Dermis microvascular lymphatic vessel endothelial cell (primary cell): ENCODE data around the gene CATSPER3. TPM values are rescaled to one million over a fixed set of nuclear protein-coding genes. Genes with fewer than 3 reads are reported as not detected.

Experiments
- DNase-seq, 2 donors: peaks; one replicate each; pipeline versions ENCODE4 v3.0.0 to v3.0.0-alpha.2; 2010; ENCODE audit warnings: low read depth in 2 of 2
- total RNA-seq: library from RNA; depleted of rRNA; stranded (reverse); fragments of >200 nt; gene quantifications from 2 replicates; pipeline ENCODE4 v1.2.1, GENCODE V29; 2014

The CATSPER3 gene
- total RNA-seq, 1 donor from 2014 or later: under 0.01 TPM

- DNase-seq: no peak
Measured at GRCh38 chr5:135040333-135041144, 72.8 kb downstream of the CATSPER3 start.

DNA sequence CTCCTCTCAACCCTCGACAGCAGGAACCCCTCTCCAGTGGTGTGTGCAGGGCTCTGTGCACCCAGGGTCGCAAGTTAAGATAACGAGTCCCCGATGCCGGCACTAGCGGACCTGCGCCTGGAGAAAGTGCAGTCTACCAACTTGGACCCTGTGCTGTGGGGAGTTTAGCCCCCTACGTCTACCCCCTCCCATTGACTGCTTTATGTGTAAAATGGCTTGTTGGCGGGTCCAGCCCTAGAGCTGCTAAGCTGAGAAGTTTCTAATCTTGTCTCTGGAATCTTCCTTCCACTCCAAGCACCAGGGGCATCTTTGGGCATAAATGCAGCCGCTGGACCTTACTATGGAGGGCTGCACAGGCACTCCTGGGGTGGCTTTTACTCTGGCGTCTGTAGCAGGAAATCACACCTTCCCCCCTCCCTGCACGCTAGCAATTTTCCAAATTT lies 73.5 kb downstream of the CATSPER3 start:
- no peak for DNase-seq

DNA sequence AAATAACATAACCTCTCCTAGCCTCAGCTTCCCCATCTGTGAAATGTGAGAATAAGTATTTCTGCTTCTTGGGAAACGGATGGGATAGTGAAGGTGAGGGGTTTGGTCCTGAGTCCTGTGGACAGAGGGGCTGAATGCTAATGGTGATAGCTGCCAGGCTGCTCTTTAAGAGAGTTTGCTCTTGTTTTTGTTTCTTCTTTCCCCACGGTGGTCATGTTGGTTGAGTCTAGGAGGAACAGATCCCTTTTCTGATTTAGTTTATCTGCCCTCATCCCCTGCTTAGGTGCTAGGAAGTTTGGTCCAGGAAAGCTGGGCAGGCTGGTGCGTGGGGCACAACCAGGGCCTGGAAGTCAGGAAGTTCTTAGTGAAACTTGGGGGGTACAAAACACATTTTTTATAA lies 74.0 kb downstream of the CATSPER3 start:
- DNase-seq: no peak

DNA sequence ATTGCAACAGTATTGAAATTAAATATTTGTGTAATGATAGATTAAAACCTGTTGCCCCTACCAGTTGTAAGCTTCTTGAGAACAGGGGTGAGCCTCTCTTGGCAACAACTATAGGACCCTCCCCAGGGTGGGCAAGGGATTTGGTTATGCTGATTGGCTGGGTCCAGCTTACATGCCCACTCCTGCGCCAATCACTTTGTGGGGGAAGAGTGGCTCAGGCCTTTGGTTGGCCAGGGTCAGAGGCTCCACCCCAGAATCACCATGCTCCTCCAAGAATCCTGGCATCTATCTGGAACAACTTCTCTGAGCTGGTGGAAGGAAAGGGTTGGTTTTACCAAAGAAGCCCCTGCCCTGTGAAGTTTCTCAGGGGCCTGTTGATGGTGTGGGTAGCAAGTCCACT lies 74.9 kb downstream of the CATSPER3 start:
- no peak for DNase-seq

- DNase-seq: no peak
Measured at GRCh38 chr5:135045488-135045887, 77.8 kb downstream of the CATSPER3 start.

DNA sequence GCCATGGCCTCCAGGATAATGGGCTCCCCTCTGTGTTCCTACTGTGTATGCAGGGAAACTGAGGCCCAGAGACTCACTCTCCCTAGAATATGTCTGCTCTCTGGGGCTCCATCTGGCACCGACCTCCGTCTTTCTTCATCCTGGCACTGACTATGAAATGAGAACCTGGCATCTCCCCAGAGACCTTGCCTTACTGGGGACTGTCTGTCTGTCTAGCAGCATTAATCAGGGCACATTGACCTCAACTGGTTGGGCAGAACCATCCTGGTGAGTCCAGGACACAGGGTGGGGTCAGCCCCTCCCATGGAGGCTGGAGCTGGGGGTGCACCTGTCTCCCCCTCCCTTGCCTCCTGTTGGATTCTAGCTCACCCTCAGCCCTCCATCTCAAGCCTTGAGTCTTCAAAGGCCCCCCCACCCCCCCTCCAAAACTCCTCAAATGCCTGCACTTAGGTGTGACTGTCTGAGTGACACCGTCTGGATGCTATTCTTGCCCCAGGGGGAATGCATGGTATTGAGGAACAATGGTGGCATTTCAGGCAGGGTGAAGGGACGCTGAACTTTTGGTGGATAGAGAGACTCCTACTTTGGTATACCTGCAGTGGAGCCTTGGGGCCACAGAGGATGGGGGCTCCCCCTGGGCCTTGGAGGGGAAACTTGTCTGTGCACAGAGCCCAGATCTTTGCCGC lies 79.1 kb downstream of the CATSPER3 start:
- DNase-seq: no peak

DNA sequence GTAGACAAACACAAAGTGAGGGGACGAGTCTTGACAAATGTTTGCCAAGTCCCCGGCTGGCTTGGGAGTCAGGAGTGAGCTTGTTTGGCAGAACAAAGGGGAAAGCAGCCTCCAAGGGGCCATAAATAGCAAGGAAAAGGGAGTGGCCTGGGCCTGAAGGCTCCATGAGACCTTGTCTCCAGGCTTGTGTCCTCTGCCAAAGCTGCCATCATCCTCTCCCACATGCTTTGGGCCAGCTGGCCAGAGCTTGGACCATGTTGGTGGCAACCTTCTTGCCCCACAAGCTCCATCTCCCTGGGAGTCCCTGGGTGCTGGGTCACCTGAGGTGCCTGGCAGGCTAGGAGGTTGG lies 79.6 kb downstream of the CATSPER3 start:
- DNase-seq: no peak

GRCh38 chr5:135048286-135048685 lies 80.6 kb downstream of the CATSPER3 start:
- DNase-seq: no peak

DNA sequence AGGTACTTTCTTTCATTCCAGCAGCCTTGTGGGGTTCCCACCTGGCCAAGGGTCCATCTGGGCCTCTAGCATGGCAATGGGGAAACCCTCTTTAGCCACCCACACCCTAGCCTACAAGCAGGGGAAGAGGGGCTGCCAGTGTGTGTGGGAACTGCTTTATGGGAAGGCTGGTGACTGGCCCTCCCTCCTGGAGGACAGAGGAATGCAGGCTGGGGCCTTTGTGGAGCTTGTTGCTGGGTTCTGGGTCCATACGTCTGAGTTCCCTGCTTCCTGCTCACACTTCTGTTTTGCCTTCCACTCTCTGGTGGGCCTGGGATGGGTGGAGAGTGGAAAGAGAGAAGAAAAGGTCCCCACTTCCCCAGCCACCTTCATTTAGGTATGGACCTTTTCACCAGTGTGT lies 81.2 kb downstream of the CATSPER3 start:
- DNase-seq: no peak

GRCh38 chr5:135050244-135050767 lies 82.6 kb downstream of the CATSPER3 start:
- DNase-seq: no peak

DNA sequence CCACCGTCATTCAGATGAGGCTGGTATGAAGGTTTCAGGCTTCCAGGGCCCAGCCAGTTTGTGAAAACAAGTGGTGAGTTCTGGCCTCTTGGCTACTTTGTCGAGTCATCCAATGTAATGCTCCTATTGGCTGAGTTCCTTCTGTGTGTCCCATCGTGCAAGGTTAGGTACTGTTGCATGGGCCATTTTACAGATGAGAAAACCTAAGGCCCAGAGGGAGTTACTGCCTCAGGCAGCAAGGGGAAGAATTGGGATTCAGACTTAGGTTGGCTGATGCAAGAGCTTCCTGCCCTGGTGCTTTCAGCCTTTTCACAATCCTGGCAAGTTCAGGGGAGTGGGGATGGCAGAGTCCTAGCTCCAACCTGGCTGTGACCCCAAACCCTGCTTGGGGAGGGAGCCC lies 83.7 kb downstream of the CATSPER3 start:
- DNase-seq: no peak

DNA sequence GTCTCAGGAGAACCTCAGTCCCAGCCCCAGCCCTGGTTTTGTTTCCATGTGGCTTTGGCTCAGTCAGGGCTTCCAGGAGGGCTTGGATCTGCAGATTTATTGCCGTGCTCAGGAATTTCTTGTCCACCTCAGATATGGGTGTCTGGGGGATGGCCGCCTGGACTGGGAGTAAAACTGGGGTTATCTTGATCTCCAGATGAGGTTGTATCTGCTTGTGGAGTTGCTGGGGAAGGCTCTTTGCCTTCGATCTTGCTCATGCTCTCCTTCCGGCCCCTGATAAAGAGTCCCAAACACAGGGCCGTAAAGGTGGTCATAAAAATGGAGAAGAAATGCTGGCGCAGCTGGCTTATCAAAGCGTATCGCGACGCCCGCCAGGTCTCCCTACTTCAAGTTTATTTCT lies 84.2 kb downstream of the CATSPER3 start:
- no peak for DNase-seq

GRCh38 chr5:135052511-135053145 lies 84.9 kb downstream of the CATSPER3 start:
- DNase-seq: no peak

DNA sequence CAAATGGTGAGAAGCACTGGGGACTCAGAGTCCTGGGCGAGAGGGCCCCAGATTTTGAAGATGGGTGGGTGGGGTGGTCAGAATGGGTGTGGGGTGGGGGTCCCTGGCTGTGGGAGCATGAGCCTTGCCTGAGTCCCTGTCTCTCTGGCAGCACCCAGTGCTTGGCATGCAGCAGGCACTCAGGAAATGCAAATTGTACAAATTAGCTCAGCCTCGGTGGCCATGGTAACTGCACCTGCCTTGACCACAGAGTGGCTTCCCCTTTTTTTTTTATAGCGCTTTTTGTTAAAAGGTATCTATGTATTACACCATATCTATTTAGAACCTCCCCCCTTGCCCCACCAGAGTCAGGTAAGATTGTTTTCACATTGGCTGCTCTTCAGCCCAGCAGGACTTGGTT lies 85.6 kb downstream of the CATSPER3 start:
- DNase-seq: no peak

- no peak for DNase-seq
Measured at GRCh38 chr5:135053989-135054388, 86.3 kb downstream of the CATSPER3 start.

- DNase-seq: no peak
Measured at GRCh38 chr5:135054546-135054945, 86.8 kb downstream of the CATSPER3 start.

DNA sequence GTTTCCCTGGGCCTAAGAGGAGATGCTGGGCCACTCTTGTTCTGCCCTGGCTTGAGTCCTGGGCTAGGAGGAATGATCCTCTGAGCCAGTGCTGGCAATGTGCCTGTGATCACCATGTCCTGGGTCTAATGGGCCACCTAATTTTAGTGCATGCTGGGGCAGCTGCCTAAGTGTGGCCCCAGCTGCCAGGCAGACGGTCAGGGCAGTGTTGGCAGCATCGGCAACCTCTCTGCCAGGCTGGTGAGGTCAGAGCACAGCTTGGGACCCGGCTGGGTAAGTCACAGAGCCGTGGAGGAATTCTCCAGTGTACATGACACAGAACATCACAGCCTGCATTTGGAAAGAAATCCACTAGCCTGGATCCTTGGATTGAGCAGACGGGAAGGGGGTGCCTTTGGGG lies 87.7 kb downstream of the CATSPER3 start:
- DNase-seq: no peak

DNA sequence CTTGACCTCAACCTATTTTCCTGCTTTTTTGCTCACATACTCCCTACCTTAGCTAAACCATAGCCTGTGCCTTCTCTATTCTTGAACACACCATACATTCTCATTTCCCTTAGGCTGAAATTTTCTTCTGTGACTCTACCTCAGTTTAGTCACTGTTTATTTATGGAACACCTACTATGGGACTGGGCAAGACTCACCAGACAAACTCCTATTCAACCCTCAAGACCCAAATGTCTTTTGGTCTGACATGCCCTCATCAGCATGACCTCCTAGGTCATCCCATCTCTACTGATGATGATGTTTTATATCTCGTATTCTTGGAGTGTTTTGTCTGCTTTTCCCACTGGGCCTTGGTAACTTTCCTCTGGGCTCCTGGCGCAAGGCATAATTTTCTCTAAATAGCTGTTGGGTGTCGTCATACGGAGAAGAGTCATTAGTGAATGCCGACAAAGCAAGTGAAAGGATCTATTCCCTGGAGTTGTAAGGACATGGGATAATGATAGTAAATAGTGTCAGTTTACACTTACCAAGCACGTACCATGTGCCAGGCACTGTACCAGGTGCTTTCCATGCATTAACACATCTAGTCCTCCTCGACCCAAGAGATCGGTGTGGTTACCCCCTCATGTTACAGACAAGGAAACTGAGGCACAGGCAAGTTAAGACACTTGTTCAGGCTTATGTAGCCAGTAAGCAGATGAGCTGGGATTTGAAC lies 88.8 kb downstream of the CATSPER3 start:
- DNase-seq: no peak

- DNase-seq: no peak
Measured at GRCh38 chr5:135057233-135057632, 89.5 kb downstream of the CATSPER3 start.

GRCh38 chr5:135058331-135058732 lies 90.6 kb downstream of the CATSPER3 start:
- DNase-seq: no peak

- no peak for DNase-seq
Measured at GRCh38 chr5:135059000-135059923, 91.6 kb downstream of the CATSPER3 start.
